Measurements from ENCODE around the gene UBXN10.

Gene UBXN10, protein sequence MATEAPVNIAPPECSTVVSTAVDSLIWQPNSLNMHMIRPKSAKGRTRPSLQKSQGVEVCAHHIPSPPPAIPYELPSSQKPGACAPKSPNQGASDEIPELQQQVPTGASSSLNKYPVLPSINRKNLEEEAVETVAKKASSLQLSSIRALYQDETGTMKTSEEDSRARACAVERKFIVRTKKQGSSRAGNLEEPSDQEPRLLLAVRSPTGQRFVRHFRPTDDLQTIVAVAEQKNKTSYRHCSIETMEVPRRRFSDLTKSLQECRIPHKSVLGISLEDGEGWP

DNA sequence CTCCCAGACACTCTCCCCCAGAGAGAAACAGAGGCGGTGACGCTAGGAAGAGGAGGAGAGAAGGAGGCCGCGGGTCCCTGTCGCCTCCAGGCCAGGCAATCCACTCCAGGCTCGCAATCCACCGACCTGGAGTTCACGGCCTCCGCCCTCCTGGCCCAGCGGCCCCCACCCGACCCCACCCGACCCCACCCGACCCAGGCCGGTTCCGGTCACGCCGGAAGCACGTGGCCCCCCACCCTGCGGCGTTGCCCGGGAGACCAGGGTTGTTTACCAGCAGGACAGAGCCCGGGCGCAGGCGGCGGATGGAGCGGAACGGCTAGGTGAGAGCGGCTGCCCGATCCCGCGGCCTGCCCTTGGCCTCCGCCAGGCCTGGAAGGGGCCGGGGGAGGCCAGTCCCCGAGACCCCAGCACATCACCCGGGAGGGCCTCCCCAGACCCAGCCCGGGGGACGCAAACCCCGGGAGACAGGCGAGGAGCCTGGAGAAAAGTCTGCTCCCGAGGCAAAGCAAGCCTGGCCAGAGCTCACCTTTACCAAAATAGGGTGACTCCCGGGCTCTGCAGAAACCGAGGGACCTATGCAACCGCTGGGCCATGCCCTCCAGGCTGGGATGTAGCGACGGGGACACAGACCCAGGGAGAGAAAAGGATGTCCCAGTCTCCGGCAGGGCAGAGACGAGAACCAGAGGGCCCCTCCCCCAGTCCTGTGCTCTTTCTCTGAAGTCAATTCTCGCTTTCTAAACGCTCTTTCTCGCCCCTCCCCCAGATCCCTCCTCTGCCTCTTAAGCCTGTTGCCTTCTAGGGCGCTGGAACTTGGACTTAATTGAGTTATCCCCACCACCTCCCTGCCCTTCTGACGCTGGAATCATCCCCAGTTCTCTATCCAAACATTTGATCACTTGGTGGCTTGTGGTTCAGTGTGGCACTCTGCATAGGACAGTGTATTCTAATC, at the start of gene UBXN10, which contains the start of gene PLA2G2C:
TSS of gene UBXN10 (plus strand) at position 263 of the 949 bp plus-strand sequence. CDS start 4,466 bp downstream, outside the sequence.
TSS of gene PLA2G2C (minus strand) at position 685 of the 949 bp plus-strand sequence. CDS start 9,155 bp downstream, outside the sequence.
- peak; percentile 76 for DNase-seq

DNA sequence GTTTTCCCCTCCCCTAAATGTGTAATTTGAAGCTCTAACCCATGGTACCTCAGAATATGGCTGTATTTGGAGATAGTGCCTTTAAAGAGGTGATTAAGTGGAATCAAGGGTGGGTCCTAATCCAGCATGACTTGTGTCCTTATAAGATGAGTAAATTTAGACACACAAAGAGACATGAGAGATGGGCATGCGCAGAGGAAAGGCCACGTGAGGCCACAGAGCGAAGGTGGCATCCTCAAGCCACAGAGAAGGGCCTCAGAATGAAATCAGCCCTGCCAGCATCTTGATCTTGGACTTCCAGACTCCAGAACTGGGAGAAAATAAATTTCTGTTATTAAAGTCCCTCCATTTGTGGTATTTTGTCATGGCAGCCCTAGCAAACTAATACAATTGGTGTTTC, 49.6 kb upstream of the UBXN10 start:
- no peak for DNase-seq

DNA sequence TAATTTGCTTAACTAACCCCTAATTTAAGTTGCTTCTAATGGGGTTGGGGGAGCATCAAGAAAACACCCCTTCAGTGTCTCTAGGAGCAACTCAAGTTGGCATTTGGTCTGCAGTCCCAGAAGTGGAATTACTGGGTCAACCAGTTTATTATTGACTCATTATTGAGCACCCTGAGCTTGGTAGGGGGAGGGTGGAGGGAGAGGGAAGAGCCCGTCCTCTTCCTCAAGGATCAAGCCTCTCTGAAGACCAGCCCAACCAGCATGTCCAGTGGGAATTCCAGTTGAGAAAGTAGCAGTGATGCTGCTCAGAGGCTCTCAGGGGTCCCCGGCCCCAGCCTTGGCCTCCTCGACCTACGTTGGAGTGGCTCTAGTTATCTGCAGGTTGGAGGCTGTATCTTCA, 48.8 kb upstream of the UBXN10 start:
- no peak for DNase-seq

DNA sequence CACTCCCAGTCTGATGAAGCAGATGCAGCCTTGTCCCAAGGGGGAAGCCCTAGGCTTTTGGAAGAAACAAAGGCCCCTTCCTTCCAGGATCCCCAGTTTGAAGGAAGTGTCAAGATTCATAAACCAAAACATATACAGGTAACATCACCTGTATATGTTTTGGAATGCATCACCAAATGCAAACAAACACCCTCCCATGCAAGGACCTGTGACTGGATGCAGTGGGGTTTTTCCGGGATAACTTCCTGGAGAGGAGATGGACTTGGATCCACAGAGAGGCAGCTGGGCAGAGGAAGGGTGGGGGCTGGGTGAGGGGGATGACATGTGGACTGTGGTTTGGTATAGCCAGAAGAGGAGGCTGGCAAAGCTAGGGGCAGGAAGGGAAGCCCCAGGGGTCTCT, 48.3 kb upstream of the UBXN10 start:
- DNase-seq: no peak

DNA sequence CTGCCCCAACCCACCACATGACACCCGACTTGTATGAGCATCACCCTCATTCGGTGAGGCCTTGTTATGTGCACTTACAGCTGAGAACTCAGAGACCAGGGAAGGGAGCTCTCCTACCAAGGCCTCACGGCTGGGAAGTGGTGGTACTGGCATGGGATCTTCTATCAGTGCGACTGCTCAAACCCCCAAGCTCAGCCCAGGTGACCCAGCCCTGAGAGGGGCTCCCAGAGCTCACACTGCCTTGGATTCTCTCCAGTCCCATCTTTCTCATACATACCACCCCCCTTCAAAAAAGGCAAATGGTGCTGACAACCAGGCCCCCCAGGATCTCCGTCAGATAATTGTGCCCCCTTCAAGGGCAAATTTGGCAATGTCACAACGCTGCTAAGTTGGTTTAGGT, 47.5 kb upstream of the UBXN10 start:
- DNase-seq: no peak

DNA sequence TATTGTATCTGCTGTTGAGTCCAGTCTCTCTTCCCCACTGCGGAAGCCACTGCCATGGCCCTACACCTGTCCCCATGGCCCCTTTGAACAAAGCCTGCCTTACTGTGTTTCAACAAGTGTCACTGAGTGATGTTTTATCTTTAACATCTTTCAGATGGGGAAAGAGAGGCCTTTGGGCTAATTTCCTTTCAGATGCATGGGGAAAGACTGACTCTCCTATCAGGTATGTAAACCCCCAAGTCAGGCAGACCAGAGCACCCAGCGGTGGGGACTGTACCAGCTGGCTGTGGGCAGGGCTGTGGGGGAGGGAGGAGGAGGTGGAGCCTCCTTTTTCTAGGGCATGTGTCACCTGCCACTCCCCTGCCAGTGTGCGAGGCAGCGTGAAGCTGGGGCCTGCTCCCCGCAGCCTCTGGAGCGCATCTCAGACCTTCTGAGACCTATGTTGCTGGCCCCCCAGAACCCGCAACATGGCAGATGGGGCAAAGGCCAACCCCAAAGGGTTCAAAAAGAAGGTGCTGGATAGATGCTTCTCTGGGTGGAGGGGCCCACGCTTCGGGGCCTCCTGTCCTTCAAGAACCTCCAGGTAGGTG, 46.8 kb upstream of the UBXN10 start, which contains the start of gene PLA2G2F:
TSS of gene PLA2G2F (plus strand) at position 363 of the 590 bp plus-strand sequence. CDS start at position 468, 105 bp downstream.
- DNase-seq: no peak

DNA sequence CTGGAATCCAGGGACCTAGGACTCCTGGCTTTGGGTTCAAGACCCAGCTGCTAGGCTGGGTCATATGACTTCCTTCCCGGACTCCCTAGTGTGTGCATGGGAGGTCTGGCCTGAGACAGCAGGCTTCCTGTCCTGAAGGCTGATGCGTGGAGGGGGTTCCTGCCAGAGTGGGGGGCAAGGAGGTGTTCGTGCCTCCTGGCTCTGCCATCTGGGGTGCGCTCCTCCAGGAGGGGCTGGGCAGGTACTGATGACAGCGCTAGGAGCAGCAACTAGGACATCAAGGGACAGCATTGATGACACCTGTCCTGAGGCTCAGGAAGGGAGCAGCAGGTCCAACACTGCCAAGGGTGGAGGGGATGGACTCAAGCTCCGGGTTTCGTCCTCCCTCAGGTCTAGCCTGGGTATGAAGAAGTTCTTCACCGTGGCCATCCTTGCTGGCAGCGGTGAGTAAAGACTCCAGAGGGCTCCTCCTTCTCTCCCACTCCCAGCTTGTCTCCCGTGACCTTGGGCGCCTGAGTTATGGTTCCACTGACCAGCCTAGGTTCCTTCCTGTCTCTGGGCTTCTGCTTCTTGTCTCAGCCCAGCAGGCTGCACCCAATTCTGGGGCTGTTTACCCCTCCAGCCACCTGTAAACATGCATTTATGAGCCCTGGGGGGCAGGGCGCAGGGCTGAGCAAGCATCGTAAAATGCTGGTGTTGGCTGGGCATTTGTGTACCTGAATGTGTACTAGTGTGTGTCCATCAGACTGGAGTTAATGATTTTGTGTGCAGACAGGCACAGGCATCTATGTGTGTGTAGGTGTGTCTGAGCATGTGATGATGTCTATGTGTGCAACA, 45.9 kb upstream of the UBXN10 start:
- DNase-seq: no peak

DNA sequence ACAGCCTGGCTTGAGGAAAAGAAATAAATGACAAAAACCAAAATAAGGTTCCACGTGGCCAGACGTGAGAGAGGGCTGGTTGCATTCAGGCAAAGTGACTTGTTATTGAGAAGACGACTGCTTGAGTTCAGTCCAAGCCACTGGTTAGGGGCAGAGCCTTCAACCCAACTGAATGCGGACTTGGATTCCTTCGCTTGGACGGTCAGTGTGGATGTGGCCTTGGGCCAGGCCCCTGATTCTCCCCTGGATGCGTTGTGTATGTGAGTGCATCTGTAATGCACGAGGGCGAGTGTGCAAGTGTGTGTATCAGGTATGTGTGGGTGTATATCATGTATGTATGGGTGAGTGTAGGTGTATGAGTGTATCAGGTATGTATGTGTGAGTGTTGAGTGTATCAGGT, 44.9 kb upstream of the UBXN10 start:
- no peak for DNase-seq

DNA sequence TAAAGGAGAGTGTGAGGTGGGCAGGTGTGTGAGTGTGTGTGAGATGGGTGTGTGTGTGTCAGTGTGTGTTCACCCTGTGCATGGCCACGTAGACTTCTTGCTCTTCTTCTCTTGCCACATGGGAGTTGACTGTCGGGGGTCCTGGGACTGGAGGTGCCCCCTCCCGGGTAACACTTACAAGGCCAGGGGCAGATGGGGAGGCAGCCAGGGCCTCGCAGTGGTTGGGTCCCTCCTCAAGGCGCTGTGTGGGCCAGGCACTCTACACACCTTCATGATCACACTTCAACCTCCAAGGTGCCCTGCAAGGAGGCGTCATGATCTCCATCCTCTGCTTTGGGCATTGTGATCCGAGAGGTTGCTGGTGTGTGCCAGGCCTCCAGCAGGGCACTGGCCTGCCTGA, 44.4 kb upstream of the UBXN10 start:
- DNase-seq: no peak

DNA sequence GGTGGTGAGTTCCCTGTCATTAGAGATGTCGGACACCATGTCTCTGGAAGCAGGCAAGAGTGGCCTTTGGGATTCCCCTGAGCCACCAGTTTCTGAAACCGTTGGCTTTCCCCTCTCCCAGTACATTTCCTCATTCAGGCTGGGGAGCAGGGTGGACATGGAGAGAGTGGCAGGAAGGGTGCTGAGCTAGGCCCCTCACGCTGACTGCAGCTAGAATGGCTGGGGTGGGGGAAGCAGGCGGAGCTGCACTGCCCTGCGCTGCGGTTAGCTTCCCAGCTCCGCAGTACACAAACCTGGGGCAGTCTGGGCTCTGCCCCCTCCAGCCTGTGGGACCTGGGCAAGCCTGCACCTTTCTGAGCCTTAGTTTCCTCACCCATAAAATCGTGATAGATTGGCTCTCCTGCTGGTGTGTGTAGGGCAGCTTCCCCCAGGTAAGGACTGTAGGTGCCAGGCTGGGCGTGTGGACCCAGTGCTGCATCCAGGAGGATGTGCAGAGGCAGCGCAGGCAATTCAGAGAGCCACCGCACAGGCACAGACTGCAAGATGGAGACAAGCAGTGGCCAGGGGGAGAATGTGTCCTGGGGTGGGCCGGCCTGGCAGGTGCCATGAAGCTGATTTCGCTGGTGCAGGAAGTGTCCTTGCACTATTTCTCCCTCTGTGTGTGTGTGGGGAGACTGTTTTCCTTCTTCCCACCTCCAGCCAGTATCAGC, 43.7 kb upstream of the UBXN10 start:
- DNase-seq: no peak

DNA sequence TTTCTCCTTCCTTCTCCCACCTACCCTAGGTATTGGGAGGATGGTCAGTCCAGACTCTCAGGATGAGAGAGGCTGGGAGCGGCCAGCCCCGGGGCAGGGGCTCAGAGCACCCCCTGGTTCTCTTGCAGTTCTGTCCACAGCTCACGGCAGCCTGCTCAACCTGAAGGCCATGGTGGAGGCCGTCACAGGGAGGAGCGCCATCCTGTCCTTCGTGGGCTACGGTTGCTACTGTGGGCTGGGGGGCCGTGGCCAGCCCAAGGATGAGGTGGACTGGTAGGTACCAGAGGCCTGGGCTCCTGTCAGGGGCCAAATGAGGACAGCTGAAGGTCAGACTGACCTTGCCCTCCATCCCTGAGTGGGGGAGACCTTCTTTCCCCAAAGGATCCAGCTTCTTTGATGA, 42.6 kb upstream of the UBXN10 start:
- no peak for DNase-seq

DNA sequence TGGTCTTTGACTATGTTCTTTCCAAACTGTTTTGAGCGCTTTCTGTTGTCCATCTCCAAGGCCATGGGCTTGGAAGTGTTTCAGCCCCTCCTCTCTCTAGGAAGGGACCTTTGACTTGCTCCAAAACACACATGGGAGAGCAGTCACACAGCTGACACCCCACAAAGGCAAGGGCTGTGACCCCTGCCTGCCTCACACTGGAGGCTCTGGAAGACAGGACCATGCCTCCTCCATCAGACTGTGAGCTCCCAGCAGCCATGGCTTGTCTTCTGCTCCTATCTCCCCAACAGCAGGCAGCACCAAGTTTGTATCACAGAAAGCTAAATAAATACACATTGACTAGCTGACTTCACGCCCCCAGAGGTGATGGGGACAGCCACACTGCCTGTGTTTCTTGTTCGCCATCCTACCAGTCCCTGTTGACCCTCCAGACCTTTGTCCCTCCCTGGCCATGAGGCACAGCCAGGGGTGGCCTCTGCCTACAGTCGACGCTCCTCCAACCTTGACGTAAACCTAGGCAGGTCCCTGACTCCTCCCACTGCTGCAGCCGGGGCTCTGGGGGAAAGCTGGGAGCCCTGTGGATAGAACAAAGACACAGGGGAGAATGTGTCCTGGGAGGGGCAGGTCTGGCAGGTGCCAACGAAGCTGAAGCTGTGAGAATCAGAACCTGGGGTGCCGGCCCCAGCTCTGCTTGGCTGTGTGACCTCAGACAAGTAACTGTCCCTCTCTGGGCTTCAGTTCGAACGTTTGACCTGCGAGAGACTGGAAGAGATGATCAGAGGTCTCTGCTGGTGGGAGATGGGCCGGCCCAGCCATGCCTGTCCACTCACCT, 41.9 kb upstream of the UBXN10 start:
- no peak for DNase-seq

DNA sequence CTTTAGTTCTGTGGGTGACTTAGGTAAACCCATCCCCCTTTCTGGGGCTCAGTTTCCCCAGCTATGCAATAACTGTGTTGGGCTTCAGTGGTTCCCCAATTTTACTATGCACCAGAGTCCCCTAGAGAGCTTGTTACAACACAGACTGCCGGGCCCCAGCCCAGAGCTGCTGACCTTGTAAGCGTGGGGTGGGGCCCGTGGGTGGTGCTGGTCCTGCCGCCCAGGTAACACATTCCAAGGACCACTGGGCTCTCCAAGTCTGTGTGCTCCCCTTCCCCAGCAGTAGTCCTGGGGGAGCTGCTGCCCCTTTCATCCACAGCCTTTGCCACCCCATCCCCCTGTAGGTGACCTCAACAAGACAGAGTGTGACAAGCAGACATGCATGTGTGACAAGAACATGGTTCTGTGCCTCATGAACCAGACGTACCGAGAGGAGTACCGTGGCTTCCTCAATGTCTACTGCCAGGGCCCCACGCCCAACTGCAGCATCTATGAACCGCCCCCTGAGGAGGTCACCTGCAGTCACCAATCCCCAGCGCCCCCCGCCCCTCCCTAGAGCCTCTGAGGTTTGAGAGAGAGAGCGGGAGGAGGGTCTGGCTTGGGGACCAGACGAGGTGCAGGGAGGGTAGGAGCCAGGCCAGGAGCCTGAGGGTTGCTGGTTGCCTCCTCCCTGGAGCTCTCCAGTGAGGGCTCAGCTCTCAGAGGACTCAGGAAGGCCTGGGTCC, 37.9 kb upstream of the UBXN10 start:
- DNase-seq: no peak

DNA sequence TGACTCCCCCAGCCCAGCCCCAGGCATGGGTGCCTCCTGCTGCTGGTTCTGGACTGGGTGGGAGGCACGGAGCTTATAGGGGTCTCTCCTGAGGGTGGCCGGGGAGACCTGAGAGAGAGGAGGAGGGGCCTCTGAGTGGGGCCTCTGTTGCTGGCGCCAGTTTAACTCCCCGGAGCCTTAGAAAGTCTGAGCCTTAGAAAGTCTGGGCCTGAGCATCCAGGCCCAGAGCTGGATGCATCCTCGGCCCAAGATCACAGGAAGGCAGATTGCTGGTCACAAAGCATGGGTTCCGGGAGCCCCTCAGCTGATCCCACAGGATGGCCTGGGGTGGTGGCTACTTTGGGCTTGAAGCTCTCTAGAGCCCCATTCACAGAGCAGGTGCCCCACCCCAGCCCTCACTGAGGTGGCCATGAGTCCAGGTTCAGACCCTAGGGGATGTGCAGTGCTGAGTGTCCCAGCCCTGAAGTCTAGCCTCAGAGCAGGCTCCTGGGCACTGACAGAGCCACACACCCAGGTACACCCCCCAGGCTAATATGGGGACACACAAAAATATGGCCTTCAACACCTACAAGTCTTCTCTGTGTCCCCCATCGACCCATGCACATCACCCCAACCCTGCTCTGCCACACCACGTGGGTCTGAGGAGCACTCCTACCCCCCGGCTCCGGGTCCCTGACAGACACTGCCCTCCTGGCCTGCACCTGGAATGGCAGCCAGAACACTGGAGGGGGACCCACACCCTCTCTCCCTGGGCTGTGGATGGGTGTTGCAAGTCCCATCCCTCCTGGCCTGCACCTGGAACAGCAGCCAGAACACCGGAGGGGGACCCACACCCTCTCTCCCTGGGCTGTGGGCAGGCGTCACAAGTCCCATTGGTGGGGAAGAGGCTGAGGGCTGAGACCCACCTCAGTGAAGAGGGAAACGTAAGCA, 37.1 kb upstream of the UBXN10 start:
- DNase-seq: no peak

DNA sequence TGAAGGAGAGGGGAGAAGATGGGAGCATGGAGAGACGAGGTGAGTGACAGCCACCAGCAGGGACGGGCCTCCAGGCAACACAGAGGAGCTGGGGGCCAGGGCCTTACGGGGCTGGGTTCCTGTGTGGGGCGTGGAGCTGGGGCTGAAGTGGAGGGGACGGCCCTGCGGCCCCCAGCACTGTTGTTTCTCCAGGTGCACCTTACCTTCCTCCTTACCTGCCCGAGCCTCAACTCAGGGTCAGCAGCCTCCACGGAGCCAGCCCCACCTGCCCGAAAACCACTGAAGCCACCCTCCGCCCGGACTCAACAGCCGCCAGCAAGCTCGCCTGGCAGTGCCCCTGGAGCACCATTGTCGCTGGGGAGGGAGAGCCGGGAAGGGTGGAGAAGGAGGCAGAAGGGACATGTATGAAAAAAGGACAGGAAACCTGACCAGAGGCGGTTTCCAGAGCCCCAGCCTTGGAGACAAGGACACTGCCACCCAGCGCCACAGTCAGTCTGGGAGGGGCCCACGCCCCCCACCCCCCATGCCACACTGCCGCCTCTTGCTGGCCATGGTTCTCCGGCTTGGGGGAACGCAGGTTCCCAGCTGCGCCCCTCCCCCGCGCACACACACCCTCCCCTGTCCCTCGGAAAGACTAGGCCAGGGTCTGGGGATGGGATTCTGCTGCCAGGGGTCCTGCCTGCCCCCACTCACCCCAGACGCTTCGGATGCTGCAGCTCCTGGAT, 36.1 kb upstream of the UBXN10 start:
- no peak for DNase-seq

DNA sequence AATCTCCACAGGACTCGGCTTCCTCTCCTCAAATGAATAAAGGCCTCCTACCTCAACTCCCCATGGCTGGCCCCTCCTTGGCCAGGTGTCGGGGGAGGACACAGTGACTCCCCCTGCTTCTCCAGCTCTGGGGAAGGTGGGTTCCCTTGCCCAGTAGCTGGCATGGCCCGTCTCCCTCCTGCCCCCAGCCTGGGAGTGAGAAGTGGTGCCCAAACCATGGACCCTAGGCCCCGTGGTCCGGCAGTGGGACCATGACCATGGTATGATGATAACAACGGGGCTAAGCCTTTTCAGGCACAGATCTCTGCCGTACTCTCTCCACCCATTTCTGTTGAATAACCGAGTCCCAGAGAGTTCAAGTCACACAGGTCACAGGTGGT, 35.6 kb upstream of the UBXN10 start:
- DNase-seq: no peak

DNA sequence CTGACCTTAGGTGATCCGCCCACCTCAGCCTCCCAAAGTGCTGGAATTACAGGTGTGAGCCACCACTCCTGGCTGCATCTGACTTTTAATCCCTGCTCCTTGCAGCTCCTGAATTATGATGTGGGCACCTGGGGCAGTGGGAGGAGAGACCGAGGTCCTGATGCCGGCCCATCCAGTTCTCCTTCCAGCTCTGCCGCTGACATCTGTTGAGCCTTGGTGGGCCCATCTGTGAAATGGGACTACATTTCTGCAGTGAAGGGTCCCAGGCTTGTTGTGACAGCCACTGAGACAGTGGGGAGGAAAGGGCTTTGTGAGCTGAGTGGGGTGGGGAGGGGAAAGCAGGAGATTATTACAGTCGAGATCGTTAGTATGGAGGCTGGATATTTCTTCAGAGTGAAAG, 34.9 kb upstream of the UBXN10 start:
- no peak for DNase-seq

DNA sequence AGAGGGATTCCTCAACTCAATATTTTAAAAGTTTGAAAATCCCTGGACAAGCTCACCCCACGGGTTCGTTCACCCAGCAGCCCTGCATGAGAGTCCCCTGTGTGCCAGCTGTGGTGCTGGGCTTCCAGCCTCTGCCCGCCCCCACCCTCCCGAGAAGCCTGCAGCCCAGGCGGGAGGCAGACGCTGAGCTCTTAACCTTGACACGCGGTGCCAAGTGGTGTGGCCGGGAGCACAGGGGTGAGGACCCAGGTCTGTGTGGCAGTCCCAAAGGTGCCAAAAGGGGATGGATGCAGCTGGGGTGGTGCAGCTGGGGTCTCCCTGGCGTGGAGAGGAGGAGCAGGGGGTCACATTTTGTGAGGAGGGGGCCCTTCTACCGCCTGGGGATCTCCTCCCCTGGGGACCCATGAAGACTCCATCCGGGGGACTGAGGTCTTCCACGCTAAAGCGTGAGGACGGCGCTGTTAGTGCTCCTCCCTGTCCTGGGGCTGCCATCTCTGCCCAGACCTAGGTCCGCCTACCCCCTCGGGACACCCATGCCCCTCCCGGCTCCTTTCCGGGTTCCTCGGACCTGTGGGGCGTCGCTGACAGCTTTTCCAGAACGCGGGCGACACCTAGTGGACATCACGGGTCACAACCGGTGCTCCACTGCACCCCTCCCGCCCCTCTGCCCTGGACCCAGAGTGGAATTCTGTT, 33.8 kb upstream of the UBXN10 start:
- peak; percentile 77 for DNase-seq
